ENCODE data around the gene ARHGAP27.
"Not testable (repeated sequence)": the region's sequence is repeated elsewhere in the genome, so short reads cannot be mapped to it uniquely, and the experiment has no call there.

DNA sequence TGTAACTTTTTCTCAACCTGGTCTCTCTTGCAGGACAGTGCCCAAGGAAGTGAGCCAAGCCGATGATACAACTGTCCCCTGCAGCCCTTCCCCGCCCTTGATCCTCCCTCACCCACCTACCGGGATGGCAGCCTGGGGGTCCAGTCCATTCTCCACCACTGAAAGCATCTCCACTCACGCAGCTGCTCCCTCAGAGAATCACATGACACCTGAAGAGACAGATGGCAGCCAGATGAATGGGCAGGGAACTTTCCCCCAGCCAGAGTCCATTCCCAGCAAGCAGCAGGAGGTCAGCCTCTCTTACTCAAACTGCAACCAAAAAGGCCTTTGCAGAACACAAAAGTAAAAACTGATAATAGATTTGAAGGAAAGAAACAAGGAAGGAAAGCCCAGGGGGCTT lies 49.6 kb upstream of the ARHGAP27 start:
- TF ChIP-seq, protein P1, sequence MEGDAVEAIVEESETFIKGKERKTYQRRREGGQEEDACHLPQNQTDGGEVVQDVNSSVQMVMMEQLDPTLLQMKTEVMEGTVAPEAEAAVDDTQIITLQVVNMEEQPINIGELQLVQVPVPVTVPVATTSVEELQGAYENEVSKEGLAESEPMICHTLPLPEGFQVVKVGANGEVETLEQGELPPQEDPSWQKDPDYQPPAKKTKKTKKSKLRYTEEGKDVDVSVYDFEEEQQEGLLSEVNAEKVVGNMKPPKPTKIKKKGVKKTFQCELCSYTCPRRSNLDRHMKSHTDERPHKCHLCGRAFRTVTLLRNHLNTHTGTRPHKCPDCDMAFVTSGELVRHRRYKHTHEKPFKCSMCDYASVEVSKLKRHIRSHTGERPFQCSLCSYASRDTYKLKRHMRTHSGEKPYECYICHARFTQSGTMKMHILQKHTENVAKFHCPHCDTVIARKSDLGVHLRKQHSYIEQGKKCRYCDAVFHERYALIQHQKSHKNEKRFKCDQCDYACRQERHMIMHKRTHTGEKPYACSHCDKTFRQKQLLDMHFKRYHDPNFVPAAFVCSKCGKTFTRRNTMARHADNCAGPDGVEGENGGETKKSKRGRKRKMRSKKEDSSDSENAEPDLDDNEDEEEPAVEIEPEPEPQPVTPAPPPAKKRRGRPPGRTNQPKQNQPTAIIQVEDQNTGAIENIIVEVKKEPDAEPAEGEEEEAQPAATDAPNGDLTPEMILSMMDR (conservative IDR thresholded peaks at IDR 0.05) = not testable (repeated sequence)
- TF ChIP-seq EZH2 (IDR thresholded peaks at IDR 0.05; ENCODE audit: low read depth) = not testable (repeated sequence)

Data from PC-9 (cell line).